CD4-positive, alpha-beta memory T cell (primary cell): Measurements from ENCODE around the gene ADGRB3. TPM values are rescaled to one million over a fixed set of nuclear protein-coding genes. Genes with fewer than 3 reads are reported as not detected.

ENCODE experiments used
- CTCF ChIA-PET: fragments of 350-600 bp; sonication (Branson Sonifier 250); formaldehyde crosslinking; loops from one replicate; lab custom pipeline; 2021; ENCODE audit warnings: inconsistent platforms; ENCODE audit not compliant: partially characterized antibody; lab: Charles Lee
- POLR2A ChIA-PET: fragments of 350-600 bp; sonication (Branson Sonifier 250); formaldehyde crosslinking; loops from one replicate; lab custom pipeline; 2021; ENCODE audit not compliant: partially characterized antibody; lab: Charles Lee
- DNase-seq, 5 donors: peaks; one replicate each; pipeline versions ENCODE4 v3.0.0 to v3.0.0-alpha.2; 2020 to 2022; ENCODE audit warnings: mixed read lengths in 1 of 5
- H3K27ac ChIP-seq: one replicate; pipeline ENCODE4 v1.7.0; 2013; ENCODE audit warnings: low read depth, low read length
- H3K27me3 ChIP-seq: 2 replicates; pipeline ENCODE4 v1.7.0; 2013; ENCODE audit warnings: mild to moderate bottlenecking, low read length, moderate library complexity; ENCODE audit not compliant: insufficient read depth
- H3K36me3 ChIP-seq: 2 replicates; pipeline ENCODE4 v1.7.0; 2013; ENCODE audit warnings: mild to moderate bottlenecking, low read length, moderate library complexity; ENCODE audit not compliant: insufficient read depth
- H3K4me1 ChIP-seq: 2 replicates; pipeline ENCODE4 v1.7.0; 2013; ENCODE audit warnings: mild to moderate bottlenecking, low read length, moderate library complexity; ENCODE audit not compliant: insufficient read depth
- H3K4me3 ChIP-seq, 2 donors: one replicate each; pipeline ENCODE4 v1.7.0; 2013; ENCODE audit warnings: low read length in 2 of 2, mild to moderate bottlenecking in 1 of 2
- H3K9me3 ChIP-seq, 2 donors: one replicate each; pipeline ENCODE4 v1.7.0; 2013; ENCODE audit warnings: low read length in 2 of 2, control low read depth in 1 of 2; ENCODE audit not compliant: control insufficient read depth in 1 of 2
- H3K27ac Mint-ChIP-seq, 7 donors: one replicate each; pipeline ENCODE4 v1.8.0; 2020 to 2021; ENCODE audit warnings: mixed read lengths in 7 of 7, mild to moderate bottlenecking in 6 of 7, inconsistent platforms in 3 of 7, moderate library complexity in 3 of 7
- H3K27me3 Mint-ChIP-seq, 2 donors: one replicate each; pipeline ENCODE4 v1.8.0; 2020 to 2021; ENCODE audit warnings: mixed read lengths in 2 of 2
- H3K36me3 Mint-ChIP-seq, 2 donors: one replicate each; pipeline ENCODE4 v1.8.0; 2020 to 2021; ENCODE audit warnings: mixed read lengths in 2 of 2, inconsistent platforms in 1 of 2, mild to moderate bottlenecking in 1 of 2
- H3K4me1 Mint-ChIP-seq, 4 donors: one replicate each; pipeline ENCODE4 v1.8.0; 2020 to 2021; ENCODE audit warnings: mixed read lengths in 4 of 4, mild to moderate bottlenecking in 1 of 4
- H3K4me3 Mint-ChIP-seq, 8 donors: one replicate each; pipeline ENCODE4 v1.8.0; 2020 to 2021; ENCODE audit warnings: mixed read lengths in 8 of 8, mild to moderate bottlenecking in 7 of 8, moderate library complexity in 6 of 8, inconsistent platforms in 3 of 8
- H3K9me3 Mint-ChIP-seq, 8 donors: one replicate each; pipeline ENCODE4 v1.8.0; 2020 to 2021; ENCODE audit warnings: mixed read lengths in 8 of 8, mild to moderate bottlenecking in 5 of 8, inconsistent platforms in 3 of 8, moderate library complexity in 1 of 8
- intact Hi-C: fragments of 100-400 bp; cut with micrococcal nuclease; formaldehyde crosslinking; loops from one replicate; pipeline ENCODE4 v1.15.1; 2023
- polyA plus RNA-seq, 2 donors: library from polyadenylated mRNA; unstranded; fragments of 300-500 nt; fragmentation: Illumina TruSeq; gene quantifications; one replicate each; pipeline ENCODE4 v1.2.3, GENCODE V29; 2021
- total RNA-seq, 2 experiments: library from RNA; stranded (reverse); gene quantifications; one replicate each; pipeline ENCODE4 v1.2.3, GENCODE V29; 2021

Gene ADGRB3
- total and polyA plus RNA-seq, 4 experiments from 2014 or later: not detected

DNA sequence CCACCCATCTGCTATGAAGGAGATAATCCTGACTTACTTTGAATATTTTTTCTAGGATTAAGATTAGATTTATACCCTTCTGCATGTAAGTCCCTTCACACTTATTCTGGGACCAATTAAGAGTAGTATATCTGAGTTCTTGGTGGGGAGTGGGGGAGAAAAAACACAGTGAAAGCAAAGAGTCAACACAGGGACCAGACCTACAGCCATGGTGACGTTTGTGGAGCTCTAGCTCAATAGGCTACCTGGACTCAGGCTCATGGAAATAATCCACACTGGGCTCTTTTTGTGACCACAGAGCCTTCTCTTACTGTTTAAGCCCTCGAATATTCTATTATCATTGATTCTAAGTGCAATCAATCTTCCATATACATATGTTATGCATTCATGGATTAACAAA lies 670.4 kb downstream of the ADGRB3 start:
- Histone ChIP-seq H3K9me3 (no peaks in the 10 kb centered on the region), H3K36me3 (no peaks in the 10 kb centered on the region), H3K27ac (no peak overlapping the region), H3K4me1 (no peaks in the 10 kb centered on the region), H3K4me3 (no peak overlapping the region), H3K27me3 (no peaks in the 10 kb centered on the region)
- CTCF ChIA-PET: no interaction called here
- Mint-ChIP-seq H3K9me3 (peaks cover 0 to 4% (median 2%) of the 10 kb centered on the region in 8 donors), H3K36me3 (no peaks in the 10 kb centered on the region), H3K4me1 (no peaks in the 10 kb centered on the region), H3K27ac (no peak overlapping the region), H3K4me3 (no peak overlapping the region), H3K27me3 (no peaks in the 10 kb centered on the region)
- no peak for DNase-seq
- POLR2A ChIA-PET: no interaction called here
- intact Hi-C loops: no loop called here

GRCh38 chr6:69308584-69308983 lies 673.5 kb downstream of the ADGRB3 start:
- Histone ChIP-seq H3K4me3 (no peak overlapping the region), H3K27me3 (no peaks in the 10 kb centered on the region), H3K9me3 (no peaks in the 10 kb centered on the region), H3K36me3 (no peaks in the 10 kb centered on the region), H3K4me1 (no peaks in the 10 kb centered on the region), H3K27ac (no peak overlapping the region)
- Mint-ChIP-seq H3K36me3 (no peaks in the 10 kb centered on the region), H3K4me1 (no peaks in the 10 kb centered on the region), H3K27ac (no peak overlapping the region), H3K27me3 (no peaks in the 10 kb centered on the region), H3K4me3 (no peak overlapping the region), H3K9me3 (peaks cover 0 to 5% (median 0%) of the 10 kb centered on the region in 8 donors)
- CTCF ChIA-PET: no interaction called here
- intact Hi-C loops: no loop called here
- POLR2A ChIA-PET: no interaction called here
- DNase-seq: no peak

GRCh38 chr6:69311888-69312287 lies 676.8 kb downstream of the ADGRB3 start:
- no peak overlapping the region for H3K27ac Mint-ChIP-seq
- H3K4me1 Mint-ChIP-seq: no peaks in the 10 kb centered on the region
- H3K9me3 Mint-ChIP-seq: peaks cover 0 to 5% (median 0%) of the 10 kb centered on the region in 8 donors
- intact Hi-C loops: no loop called here
- DNase-seq: no peak
- Histone ChIP-seq H3K36me3 (no peaks in the 10 kb centered on the region), H3K4me3 (no peak overlapping the region), H3K27me3 (no peaks in the 10 kb centered on the region), H3K9me3 (no peaks in the 10 kb centered on the region), H3K4me1 (no peaks in the 10 kb centered on the region), H3K27ac (no peak overlapping the region)
- ChIA-PET POLR2A (no interaction called here), CTCF (no interaction called here)
- peaks cover 0 to 2% of the 10 kb centered on the region in 2 donors for H3K27me3 Mint-ChIP-seq
- no peak overlapping the region for H3K4me3 Mint-ChIP-seq
- no peaks in the 10 kb centered on the region for H3K36me3 Mint-ChIP-seq

GRCh38 chr6:69314001-69314400 lies 678.9 kb downstream of the ADGRB3 start:
- no peaks in the 10 kb centered on the region for H3K27me3 ChIP-seq
- intact Hi-C loops: no loop called here
- H3K4me1 Mint-ChIP-seq: no peaks in the 10 kb centered on the region
- no peak for DNase-seq
- no peak overlapping the region for H3K4me3 Mint-ChIP-seq
- no peaks in the 10 kb centered on the region for H3K36me3 Mint-ChIP-seq
- ChIA-PET POLR2A (no interaction called here), CTCF (no interaction called here)
- H3K27ac Mint-ChIP-seq: no peak overlapping the region
- peaks cover 0 to 2% of the 10 kb centered on the region in 2 donors for H3K27me3 Mint-ChIP-seq
- H3K9me3 Mint-ChIP-seq: peaks cover 0 to 7% (median 0%) of the 10 kb centered on the region in 8 donors
- H3K4me1 ChIP-seq: no peaks in the 10 kb centered on the region
- no peak overlapping the region for H3K4me3 ChIP-seq
- no peaks in the 10 kb centered on the region for H3K9me3 ChIP-seq
- no peaks in the 10 kb centered on the region for H3K36me3 ChIP-seq
- H3K27ac ChIP-seq: no peak overlapping the region

GRCh38 chr6:69314531-69314930 lies 679.4 kb downstream of the ADGRB3 start:
- DNase-seq: no peak
- Histone ChIP-seq H3K4me1 (no peaks in the 10 kb centered on the region), H3K27ac (no peak overlapping the region), H3K36me3 (no peaks in the 10 kb centered on the region), H3K9me3 (no peaks in the 10 kb centered on the region), H3K27me3 (no peaks in the 10 kb centered on the region), H3K4me3 (no peak overlapping the region)
- no peaks in the 10 kb centered on the region for H3K36me3 Mint-ChIP-seq
- H3K4me1 Mint-ChIP-seq: no peaks in the 10 kb centered on the region
- H3K27me3 Mint-ChIP-seq: peaks cover 0 to 2% of the 10 kb centered on the region in 2 donors
- H3K27ac Mint-ChIP-seq: no peak overlapping the region
- peaks cover 0 to 7% (median 0%) of the 10 kb centered on the region in 8 donors for H3K9me3 Mint-ChIP-seq
- H3K4me3 Mint-ChIP-seq: no peak overlapping the region
- ChIA-PET POLR2A (no interaction called here), CTCF (no interaction called here)
- intact Hi-C loops: no loop called here

DNA sequence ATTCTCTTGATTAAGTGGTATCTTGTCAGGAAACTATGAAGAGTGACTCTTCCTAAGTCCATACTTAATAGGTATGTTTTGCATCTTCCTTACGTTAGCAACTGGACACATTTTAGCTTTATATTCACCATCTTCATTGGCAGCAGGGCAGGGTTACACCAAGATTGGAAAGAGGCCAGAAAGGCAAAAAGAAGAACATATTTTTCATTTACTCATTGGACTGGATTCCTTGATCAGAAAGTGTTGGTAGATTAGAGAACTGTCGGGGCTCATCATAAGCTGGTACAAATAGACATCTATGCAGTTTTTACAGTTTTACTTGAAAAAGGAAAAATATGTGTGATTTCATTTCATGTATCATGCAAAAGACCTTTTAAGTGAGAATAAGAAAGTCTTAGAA lies 696.8 kb downstream of the ADGRB3 start:
- no peak overlapping the region for H3K4me3 Mint-ChIP-seq
- intact Hi-C loops: no loop called here
- ChIA-PET CTCF (no interaction called here), POLR2A (no interaction called here)
- no peaks in the 10 kb centered on the region for H3K27me3 Mint-ChIP-seq
- no peaks in the 10 kb centered on the region for H3K9me3 Mint-ChIP-seq
- no peaks in the 10 kb centered on the region for H3K4me1 ChIP-seq
- no peaks in the 10 kb centered on the region for H3K27me3 ChIP-seq
- no peaks in the 10 kb centered on the region for H3K4me1 Mint-ChIP-seq
- no peaks in the 10 kb centered on the region for H3K36me3 ChIP-seq
- H3K4me3 ChIP-seq: no peak overlapping the region
- H3K9me3 ChIP-seq: no peaks in the 10 kb centered on the region
- no peak for DNase-seq
- no peaks in the 10 kb centered on the region for H3K36me3 Mint-ChIP-seq
- no peak overlapping the region for H3K27ac ChIP-seq
- H3K27ac Mint-ChIP-seq: no peak overlapping the region

- no peak for DNase-seq
- intact Hi-C loops: no loop called here
- H3K9me3 Mint-ChIP-seq: no peaks in the 10 kb centered on the region
- Histone ChIP-seq H3K36me3 (no peaks in the 10 kb centered on the region), H3K27me3 (no peaks in the 10 kb centered on the region), H3K9me3 (no peaks in the 10 kb centered on the region), H3K4me1 (no peaks in the 10 kb centered on the region), H3K4me3 (no peak overlapping the region), H3K27ac (no peak overlapping the region)
- H3K36me3 Mint-ChIP-seq: no peaks in the 10 kb centered on the region
- H3K4me3 Mint-ChIP-seq: no peak overlapping the region
- H3K4me1 Mint-ChIP-seq: no peaks in the 10 kb centered on the region
- ChIA-PET POLR2A (no interaction called here), CTCF (no interaction called here)
- H3K27me3 Mint-ChIP-seq: no peaks in the 10 kb centered on the region
- no peak overlapping the region for H3K27ac Mint-ChIP-seq
Observed at GRCh38 chr6:69337311-69337710, 702.2 kb downstream of the ADGRB3 start.
